Keratinocyte (primary cell): ENCODE measurements around the gene TAF11L4. TPM values are rescaled to one million over a fixed set of nuclear protein-coding genes. Genes with fewer than 3 reads are reported as not detected.
"Not testable (repeated sequence)": the region's sequence is repeated elsewhere in the genome, so short reads cannot be mapped to it uniquely, and the experiment has no call there.

Experiments
- DNase-seq: peaks from one replicate; pipeline ENCODE4 v3.0.0-alpha.2; 2011; ENCODE audit warnings: low read depth, missing footprints, low spot score
- FAIRE-seq: peaks from 2 replicates; lab custom pipeline; 2011; peaks lifted over from hg19 to GRCh38; lab: Jason Lieb, UNC
- H2AFZ ChIP-seq: 2 replicates; pipeline ENCODE4 v1.6.0; 2012; ENCODE audit warnings: low read length, control low read depth, inconsistent platforms; ENCODE audit not compliant: control insufficient read depth
- H3K27ac ChIP-seq: 2 replicates; pipeline ENCODE4 v1.5.1; 2011; ENCODE audit warnings: low read length; ENCODE audit not compliant: control insufficient read depth, insufficient read depth
- H3K27me3 ChIP-seq: 3 replicates; pipeline ENCODE4 v1.6.0; 2011; ENCODE audit warnings: low read length; ENCODE audit not compliant: control insufficient read depth, insufficient read depth; ENCODE audit errors: extremely low read depth
- H3K36me3 ChIP-seq, 2 experiments: 2 replicates in 1 of 2; 3 replicates in 1 of 2; pipeline ENCODE4 v1.5.1; 2011; ENCODE audit warnings: low read length in 2 of 2, mild to moderate bottlenecking in 1 of 2; ENCODE audit not compliant: control insufficient read depth in 2 of 2, insufficient read depth in 2 of 2; ENCODE audit errors: extremely low read depth in 1 of 2
- H3K4me1 ChIP-seq: 3 replicates; pipeline ENCODE4 v1.5.1; 2011; ENCODE audit warnings: low read length; ENCODE audit not compliant: control insufficient read depth, insufficient read depth; ENCODE audit errors: extremely low read depth
- H3K4me2 ChIP-seq: 3 replicates; pipeline ENCODE4 v1.6.0; 2011; ENCODE audit warnings: low read depth, low read length; ENCODE audit not compliant: control insufficient read depth, insufficient read depth; ENCODE audit errors: extremely low read depth
- H3K4me3 ChIP-seq, 3 experiments: fragments of 200-600 bp in 1 of 3; sonication (generic) in 1 of 3; 2 replicates in 2 of 3; 3 replicates in 1 of 3; pipeline ENCODE4 v1.5.1; 2011 to 2016; ENCODE audit warnings: low read length in 3 of 3, mild to moderate bottlenecking in 3 of 3, control low read depth in 2 of 3, inconsistent platforms in 1 of 3, low read depth in 1 of 3, mixed read lengths in 1 of 3, mixed run types in 1 of 3, moderate library complexity in 1 of 3; ENCODE audit not compliant: control insufficient read depth in 2 of 3, insufficient read depth in 2 of 3; ENCODE audit errors: extremely low read depth in 1 of 3
- H3K79me2 ChIP-seq: 2 replicates; pipeline ENCODE4 v1.6.0; 2012; ENCODE audit warnings: low read length; ENCODE audit not compliant: control insufficient read depth, insufficient read depth
- H3K9ac ChIP-seq: 3 replicates; pipeline ENCODE4 v1.6.0; 2011; ENCODE audit warnings: low read length; ENCODE audit not compliant: control insufficient read depth, insufficient read depth; ENCODE audit errors: extremely low read depth
- H3K9me1 ChIP-seq: 3 replicates; pipeline ENCODE4 v1.6.0; 2011; ENCODE audit warnings: low read length; ENCODE audit not compliant: control insufficient read depth, insufficient read depth; ENCODE audit errors: extremely low read depth
- H3K9me3 ChIP-seq: 2 replicates; pipeline ENCODE4 v1.5.1; 2012; ENCODE audit warnings: low read depth, low read length; ENCODE audit not compliant: control insufficient read depth
- H4K20me1 ChIP-seq: 3 replicates; pipeline ENCODE4 v1.6.0; 2011; ENCODE audit warnings: low read length; ENCODE audit not compliant: control insufficient read depth, insufficient read depth; ENCODE audit errors: extremely low read depth
- CTCF ChIP-seq, 3 experiments: IDR thresholded peaks in 1 of 3; conservative IDR thresholded peaks in 1 of 3; optimal IDR thresholded peaks in 1 of 3; 2 replicates in 2 of 3; 3 replicates in 1 of 3; pipeline versions ENCODE3 to v1.5.1; 2011; ENCODE audit warnings: low read length in 3 of 3, mild to moderate bottlenecking in 3 of 3, moderate library complexity in 2 of 3, control low read depth in 1 of 3, inconsistent platforms in 1 of 3; ENCODE audit not compliant: insufficient read depth in 2 of 3; ENCODE audit errors: extremely low read depth in 1 of 3
- EZH2 ChIP-seq: IDR thresholded peaks from one replicate; pipeline ENCODE4 v1.6.1; 2012; ENCODE audit warnings: inconsistent platforms, mild to moderate bottlenecking, low read length, moderate library complexity
- dilution Hi-C: fragments of 300-500 bp; cut with MboI; formaldehyde crosslinking; loops from one replicate; pipeline ENCODE4 v1.7.0; 2020; ENCODE audit warnings: low sequenced_read_pairs; ENCODE audit not compliant: extremely low pct_ligation_motif_present
- polyA plus RNA-seq, 5 experiments: library from polyadenylated mRNA; depleted of rRNA in 3 of 5; stranded (reverse) in 3 of 5; stranded (forward) in 1 of 5; unstranded in 1 of 5; fragments of >200 nt; gene quantifications; 1 replicate in 1 of 5; 2 replicates in 3 of 5; 3 replicates in 1 of 5; pipeline versions ENCODE4 v1.2.1 to v1.2.3, GENCODE V29; 2011 to 2012; ENCODE audit warnings: missing spikeins in 2 of 5, low read depth in 1 of 5, low replicate concordance in 1 of 5

Gene TAF11L4
- polyA plus RNA-seq, 1 donor (not counting 4 experiments of a cell fraction or from before 2014, with no cell fraction given): not detected

- no peak for TF ChIP-seq EZH2
- no peak for TF ChIP-seq CTCF (optimal IDR thresholded peaks at IDR 0.05 in 1 of 3, IDR thresholded peaks at IDR 0.05 in 1 of 3, conservative IDR thresholded peaks at IDR 0.05 in 1 of 3; ENCODE audit: extremely low read depth in 1 of 3, insufficient read depth in 2 of 3, low read length in 3 of 3)
- no peak for DNase-seq
- FAIRE-seq: no peak
- Histone ChIP-seq H3K79me2 (no peaks in the 10 kb centered on the region), H3K4me1 (no peaks in the 10 kb centered on the region), H3K27ac (no peak overlapping the region), H3K4me3 (no peak overlapping the region), H3K4me2 (no peak overlapping the region), H3K9me3 (no peaks in the 10 kb centered on the region), H3K9ac (no peak overlapping the region), H3K36me3 (no peaks in the 10 kb centered on the region), H3K9me1 (no peaks in the 10 kb centered on the region), H3K27me3 (no peaks in the 10 kb centered on the region), H4K20me1 (no peaks in the 10 kb centered on the region), H2AFZ (no peak overlapping the region)
- dilution Hi-C loops: no loop called here
Observed at GRCh38 chr5:17511775-17512325, 9.8 kb upstream of the TAF11L4 start.

DNA sequence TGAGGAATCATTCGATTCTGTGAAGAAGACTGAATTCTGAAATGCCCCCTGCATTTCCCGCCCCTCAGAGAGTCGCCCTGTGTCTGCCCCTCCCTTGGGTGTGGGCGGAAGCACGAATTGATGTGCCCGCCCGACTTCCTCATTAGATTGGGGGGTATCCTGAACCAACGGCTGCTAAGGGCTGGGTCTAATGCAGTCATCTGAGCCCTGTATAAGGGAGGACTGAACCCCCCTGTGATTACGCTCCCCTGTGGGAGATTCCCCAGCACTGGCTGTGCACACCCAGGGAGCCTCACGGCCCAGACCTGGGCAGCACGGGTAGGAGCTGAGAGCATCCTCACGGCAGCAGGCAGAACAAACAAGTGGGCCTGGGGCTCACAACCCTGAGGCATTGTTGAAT lies 4.1 kb upstream of the TAF11L4 start:
- DNase-seq, H3K36me3 ChIP-seq, H3K9ac ChIP-seq, H3K9me3 ChIP-seq, FAIRE-seq, H3K27ac ChIP-seq, H2AFZ ChIP-seq, H3K4me1 ChIP-seq, H4K20me1 ChIP-seq, H3K9me1 ChIP-seq, H3K4me3 ChIP-seq, dilution Hi-C loops, H3K4me2 ChIP-seq, H3K27me3 ChIP-seq, H3K79me2 ChIP-seq: not testable (repeated sequence)

DNA sequence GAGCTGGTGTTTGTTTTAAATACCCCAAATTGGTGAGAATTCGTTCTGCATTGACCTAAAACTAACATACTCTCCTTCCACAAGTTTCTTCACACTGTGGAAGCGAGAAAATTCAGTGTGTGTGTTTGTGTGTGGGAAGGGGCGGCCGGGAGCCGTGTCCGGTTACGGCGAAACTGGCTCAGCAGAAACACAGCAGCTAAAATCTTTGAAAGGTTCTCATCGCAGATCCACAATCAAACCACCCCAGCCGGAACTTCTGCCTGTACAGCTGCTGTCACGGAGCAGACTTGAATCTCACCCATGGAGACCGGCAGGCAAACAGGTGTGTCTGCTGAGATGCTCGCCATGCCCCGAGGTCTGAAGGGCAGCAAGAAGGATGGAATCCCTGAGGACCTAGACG lies 3.5 kb upstream of the TAF11L4 start, which contains the start of gene TAF11L3:
Gene TAF11L3 (plus strand): TSS at position 301 of the 400 bp plus-strand sequence.
- H3K4me1 ChIP-seq, H2AFZ ChIP-seq, DNase-seq, H3K27me3 ChIP-seq, H3K36me3 ChIP-seq, H3K9me3 ChIP-seq, dilution Hi-C loops, FAIRE-seq, H3K4me2 ChIP-seq, H3K79me2 ChIP-seq, H3K9ac ChIP-seq, H4K20me1 ChIP-seq, H3K9me1 ChIP-seq, H3K4me3 ChIP-seq, H3K27ac ChIP-seq: not testable (repeated sequence)

DNA sequence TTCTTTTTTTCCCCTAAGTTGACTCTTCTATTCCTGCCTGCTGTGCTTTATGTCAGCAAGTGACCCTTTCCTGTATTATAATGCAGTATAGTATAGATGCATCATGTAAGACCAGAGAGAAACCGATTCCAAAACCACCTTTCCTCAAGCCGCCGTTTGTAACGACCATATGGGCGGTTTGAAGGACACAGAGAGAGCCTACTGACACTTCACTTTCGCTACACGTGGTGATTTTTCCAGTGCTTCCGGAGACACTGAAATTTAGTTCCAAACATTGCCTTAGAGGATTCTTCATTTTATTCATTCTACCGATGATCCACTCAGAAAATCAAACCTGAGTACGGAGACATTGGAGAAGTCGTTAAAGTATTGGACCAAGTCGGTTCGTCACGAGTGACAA lies 2.1 kb upstream of the TAF11L4 start:
- H3K79me2 ChIP-seq, H3K4me3 ChIP-seq, H3K27ac ChIP-seq, H4K20me1 ChIP-seq, dilution Hi-C loops, H3K4me1 ChIP-seq, H2AFZ ChIP-seq, H3K9ac ChIP-seq, H3K27me3 ChIP-seq, H3K9me3 ChIP-seq, DNase-seq, H3K4me2 ChIP-seq, FAIRE-seq, H3K36me3 ChIP-seq, H3K9me1 ChIP-seq: not testable (repeated sequence)
